OCI-LY7 (cell line): ENCODE results near the gene MYOZ2.

ENCODE experiments used
- CTCF ChIP-seq: fragments of 200-600 bp; sonication (generic); conservative IDR thresholded peaks from 2 replicates; pipeline ENCODE4 v1.5.1; 2014; ENCODE audit warnings: mild to moderate bottlenecking, antibody characterized with exemption, low read length, moderate library complexity, mixed read lengths
- EZH2phosphoT487 ChIP-seq: fragments of 200-600 bp; sonication (generic); IDR thresholded peaks from 2 replicates; pipeline ENCODE4 v1.6.1; 2018; ENCODE audit warnings: low read depth, borderline replicate concordance, mild to moderate bottlenecking, mixed run types, antibody characterized with exemption, low read length, moderate library complexity, mixed read lengths

GRCh38 chr4:119228406-119228805 lies 92.8 kb downstream of the MYOZ2 start:
- TF ChIP-seq CTCF (no peak), EZH2phosphoT487 (no peak)
